Measurements from ENCODE around the gene IFNAR1. TPM values are rescaled to one million over a fixed set of nuclear protein-coding genes. Genes with fewer than 3 reads are reported as not detected.

IFNAR1 gene
- total RNA-seq, 4 donors from 2014 or later = 17.0 to 19.4 (median 19.0) TPM

DNA sequence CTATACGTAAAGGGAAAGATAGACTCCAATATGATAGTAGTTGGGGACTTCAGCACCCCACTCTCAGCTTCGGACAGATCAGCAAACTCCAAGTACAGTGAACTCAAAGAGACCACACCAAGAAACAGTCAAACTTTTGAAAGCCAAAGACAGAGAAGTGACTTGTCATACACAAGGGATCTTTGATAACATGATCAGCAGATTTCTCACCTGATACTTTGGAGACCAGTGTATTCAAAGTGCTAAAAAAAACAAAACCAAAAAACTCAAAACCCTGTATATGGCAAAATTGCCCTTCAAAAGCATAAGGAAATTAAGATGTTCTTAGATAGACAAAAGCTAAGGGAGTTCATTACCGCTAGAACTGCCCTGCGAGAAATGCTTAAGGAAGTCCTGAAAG lies 9.4 kb downstream of the IFNAR1 start:
- WGBS, 2 donors = 74 to 83% methylated on average over 4 of the region's 4 CpGs
- DNase-seq (ENCODE audit: low spot score in 2 of 2) = no peak
- H3K4me3 ChIP-seq (ENCODE audit: low read depth, poor library complexity, severe bottlenecking) = no peak overlapping the region
- intact Hi-C loops (cut with DNase I; ENCODE audit: low total_unique reads) = no loop called here
- TF ChIP-seq, protein P1, sequence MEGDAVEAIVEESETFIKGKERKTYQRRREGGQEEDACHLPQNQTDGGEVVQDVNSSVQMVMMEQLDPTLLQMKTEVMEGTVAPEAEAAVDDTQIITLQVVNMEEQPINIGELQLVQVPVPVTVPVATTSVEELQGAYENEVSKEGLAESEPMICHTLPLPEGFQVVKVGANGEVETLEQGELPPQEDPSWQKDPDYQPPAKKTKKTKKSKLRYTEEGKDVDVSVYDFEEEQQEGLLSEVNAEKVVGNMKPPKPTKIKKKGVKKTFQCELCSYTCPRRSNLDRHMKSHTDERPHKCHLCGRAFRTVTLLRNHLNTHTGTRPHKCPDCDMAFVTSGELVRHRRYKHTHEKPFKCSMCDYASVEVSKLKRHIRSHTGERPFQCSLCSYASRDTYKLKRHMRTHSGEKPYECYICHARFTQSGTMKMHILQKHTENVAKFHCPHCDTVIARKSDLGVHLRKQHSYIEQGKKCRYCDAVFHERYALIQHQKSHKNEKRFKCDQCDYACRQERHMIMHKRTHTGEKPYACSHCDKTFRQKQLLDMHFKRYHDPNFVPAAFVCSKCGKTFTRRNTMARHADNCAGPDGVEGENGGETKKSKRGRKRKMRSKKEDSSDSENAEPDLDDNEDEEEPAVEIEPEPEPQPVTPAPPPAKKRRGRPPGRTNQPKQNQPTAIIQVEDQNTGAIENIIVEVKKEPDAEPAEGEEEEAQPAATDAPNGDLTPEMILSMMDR (IDR thresholded peaks at IDR 0.05) = no peak
- no peak for TF ChIP-seq POLR2A (IDR thresholded peaks at IDR 0.05)

DNA sequence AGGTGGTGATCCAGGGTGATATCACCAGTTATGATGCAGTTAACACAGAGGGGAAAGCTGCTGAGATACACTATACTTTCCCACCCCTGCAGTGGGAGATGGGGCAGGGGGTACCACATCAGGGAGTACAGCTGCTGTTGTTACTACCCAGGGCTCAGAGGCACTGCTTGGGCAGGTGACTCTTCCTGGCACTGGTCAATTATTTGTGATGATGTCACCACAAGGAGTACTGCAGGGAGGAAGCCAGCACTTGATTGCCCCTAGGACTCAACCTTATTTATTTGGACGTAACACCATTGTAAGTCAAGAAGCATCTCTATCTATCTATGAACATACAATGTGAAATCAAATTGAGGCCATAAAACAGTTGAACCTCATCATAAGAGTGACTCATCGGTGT lies 10.1 kb downstream of the IFNAR1 start:
- WGBS, 2 donors = 86 to 87% methylated on average over 2 of the region's 2 CpGs
- TF ChIP-seq, protein P1 (IDR thresholded peaks at IDR 0.05) = no peak
- no peak for TF ChIP-seq POLR2A (IDR thresholded peaks at IDR 0.05)
- H3K4me3 ChIP-seq (ENCODE audit: low read depth, poor library complexity, severe bottlenecking) = no peak overlapping the region
- intact Hi-C loops (cut with DNase I; ENCODE audit: low total_unique reads) = no loop called here
- no peak for DNase-seq (ENCODE audit: low spot score in 2 of 2)

DNA sequence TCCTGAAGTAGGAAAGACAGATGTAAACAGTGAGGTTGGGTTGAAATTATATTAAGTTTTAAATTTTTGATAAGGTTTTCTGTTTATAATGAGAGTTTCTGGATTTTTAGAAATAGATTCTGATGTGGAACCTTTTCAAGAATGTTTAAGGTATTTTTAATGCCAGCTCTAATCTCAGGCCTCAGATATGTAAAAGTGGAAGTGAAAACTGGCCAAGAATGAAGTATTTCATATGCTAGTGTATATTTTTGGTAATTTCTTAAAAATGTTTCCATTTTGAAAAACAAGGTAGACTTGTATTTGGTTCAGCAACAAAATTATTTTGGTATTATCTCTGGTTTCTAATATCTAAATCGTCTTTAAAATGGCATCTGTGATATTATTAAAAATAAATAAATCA lies 14.4 kb downstream of the IFNAR1 start:
- no peak overlapping the region for H3K4me3 ChIP-seq (ENCODE audit: low read depth, poor library complexity, severe bottlenecking)
- WGBS, 2 donors = 96 to 100% methylated on average over 1 of the region's 1 CpG
- intact Hi-C loops (cut with DNase I; ENCODE audit: low total_unique reads) = no loop called here
- no peak for TF ChIP-seq POLR2A (IDR thresholded peaks at IDR 0.05)
- DNase-seq (ENCODE audit: low spot score in 2 of 2) = no peak

DNA sequence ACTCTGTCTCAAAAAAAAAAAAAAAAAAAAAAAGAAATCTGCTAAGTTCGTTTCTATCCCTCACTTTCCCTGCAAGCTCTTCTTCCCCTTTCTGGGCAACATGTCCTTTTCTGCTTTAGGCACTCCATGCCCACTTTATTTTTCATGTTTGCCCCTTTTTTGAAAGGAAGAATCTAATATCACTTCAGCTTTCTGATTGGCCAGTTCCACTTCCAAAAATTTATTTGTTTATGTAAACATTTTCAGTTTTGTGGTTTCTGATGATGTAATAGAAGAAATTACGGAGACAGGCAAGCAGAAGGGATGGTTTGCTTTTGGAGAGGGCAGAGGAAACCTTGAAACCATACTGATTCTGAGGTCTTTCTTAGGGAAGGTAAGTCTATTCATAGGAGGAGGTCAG lies 15.1 kb downstream of the IFNAR1 start:
- intact Hi-C loops (cut with DNase I; ENCODE audit: low total_unique reads) = no loop called here
- no peak for DNase-seq (ENCODE audit: low spot score in 2 of 2)
- WGBS, 2 donors = 49 to 59% methylated on average over 2 of the region's 2 CpGs
- H3K4me3 ChIP-seq (ENCODE audit: low read depth, poor library complexity, severe bottlenecking) = no peak overlapping the region
- TF ChIP-seq, protein P1 (IDR thresholded peaks at IDR 0.05) = no peak
- TF ChIP-seq POLR2A (IDR thresholded peaks at IDR 0.05) = no peak

DNA sequence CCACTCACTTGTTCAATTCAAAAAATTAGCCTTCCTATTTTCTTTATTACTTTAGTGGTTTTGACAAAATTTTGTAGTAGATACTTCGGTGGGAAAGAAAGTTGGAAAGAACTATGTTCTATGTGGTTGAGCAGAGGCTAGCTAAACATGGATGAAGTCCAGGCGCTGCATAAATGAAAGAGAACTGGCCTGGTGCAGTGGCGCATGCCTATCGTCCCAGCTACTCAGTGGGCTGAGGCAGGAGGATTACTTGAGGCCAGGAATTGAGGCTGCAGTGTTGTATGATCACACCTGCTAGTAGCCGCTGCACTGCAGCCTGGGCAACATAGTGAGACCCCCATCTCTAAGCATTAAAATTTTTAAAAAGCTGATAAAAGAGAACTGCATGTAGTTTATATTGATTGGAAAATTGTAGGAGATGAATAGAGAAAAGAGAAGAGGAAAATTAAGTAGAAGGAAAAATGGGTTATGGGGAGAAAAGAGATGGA lies 21.0 kb downstream of the IFNAR1 start:
- intact Hi-C loops (cut with DNase I; ENCODE audit: low total_unique reads) = no loop called here
- no peak for DNase-seq (ENCODE audit: low spot score in 2 of 2)
- no peak overlapping the region for H3K4me3 ChIP-seq (ENCODE audit: low read depth, poor library complexity, severe bottlenecking)
- WGBS, 2 donors = 93 to 95% methylated on average over 5 of the region's 5 CpGs
- TF ChIP-seq, protein P1 (IDR thresholded peaks at IDR 0.05) = no peak
- no peak for TF ChIP-seq POLR2A (IDR thresholded peaks at IDR 0.05)

DNA sequence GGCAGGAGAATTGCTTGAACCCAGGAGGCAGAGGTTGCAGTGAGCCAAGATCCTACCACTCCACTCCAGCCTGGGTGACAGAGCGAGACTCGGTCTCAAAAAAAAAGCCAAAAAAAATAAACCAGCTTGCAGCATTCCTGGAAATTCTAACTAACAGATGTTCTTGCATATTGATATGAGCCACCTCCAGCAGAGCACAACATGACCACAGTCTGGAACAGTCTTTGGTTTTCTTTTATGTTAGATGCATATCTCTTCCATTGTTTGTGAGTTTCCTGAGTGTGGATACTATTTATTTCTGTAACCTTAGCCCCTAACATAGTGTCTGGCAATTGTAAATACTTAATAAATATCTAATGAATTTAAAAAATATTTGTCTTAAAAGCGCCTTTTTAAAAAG lies 23.9 kb downstream of the IFNAR1 start:
- 86 to 95% methylated on average over 3 of the region's 3 CpGs for WGBS, 2 donors
- no peak overlapping the region for H3K4me3 ChIP-seq (ENCODE audit: low read depth, poor library complexity, severe bottlenecking)
- TF ChIP-seq POLR2A (IDR thresholded peaks at IDR 0.05) = no peak
- TF ChIP-seq, protein P1 (IDR thresholded peaks at IDR 0.05) = no peak
- DNase-seq (ENCODE audit: low spot score in 2 of 2) = no peak
- intact Hi-C loops (cut with DNase I; ENCODE audit: low total_unique reads) = no loop called here
